OCI-LY3 (cell line): ENCODE results near the gene ALDH8A1.

Source experiments
- H2AFZ ChIP-seq: fragments of 200-600, 300-600 bp; shearing (Covaris generic); 2 replicates; pipeline ENCODE4 v1.6.0; 2014; ENCODE audit warnings: antibody characterized with exemption, low read depth, low read length
- H3K27ac ChIP-seq: fragments of 200-600, 300-600 bp; sonication (generic); 2 replicates; pipeline ENCODE4 v1.5.1; 2014; ENCODE audit warnings: mild to moderate bottlenecking, low read length, moderate library complexity, mixed read lengths
- H3K27me3 ChIP-seq: fragments of 200-600, 300-600 bp; sonication (generic); 2 replicates; pipeline ENCODE4 v1.6.1; 2014; ENCODE audit warnings: low read depth, low read length, mixed read lengths
- H3K36me3 ChIP-seq: fragments of 200-600, 300-600 bp; sonication (generic); replicated peaks from 2 replicates; pipeline ENCODE3; 2014; ENCODE audit warnings: low read depth, low read length, mixed read lengths
- H3K4me1 ChIP-seq: fragments of 300-600, 200-600 bp; sonication (generic); 2 replicates; pipeline ENCODE4 v1.6.1; 2014; ENCODE audit warnings: low read length, mixed read lengths
- H3K4me2 ChIP-seq: fragments of 200-600, 300-600 bp; sonication (generic); 2 replicates; pipeline ENCODE4 v1.6.1; 2014; ENCODE audit warnings: low read length, mixed read lengths
- H3K4me3 ChIP-seq: fragments of 300-600, 200-600 bp; sonication (generic); 2 replicates; pipeline ENCODE4 v1.5.1; 2014; ENCODE audit warnings: antibody characterized with exemption, mild to moderate bottlenecking, low read length, moderate library complexity
- H3K79me2 ChIP-seq: fragments of 300-600, 200-600 bp; shearing (Covaris generic); 2 replicates; pipeline ENCODE4 v1.6.1; 2014; ENCODE audit warnings: mild to moderate bottlenecking, low read length, mixed read lengths
- H3K9ac ChIP-seq: fragments of 300-600, 200-600 bp; shearing (Covaris generic); 2 replicates; pipeline ENCODE4 v1.6.0; 2014; ENCODE audit warnings: mild to moderate bottlenecking, low read length, moderate library complexity
- H3K9me3 ChIP-seq: fragments of 200-600, 300-600 bp; shearing (Covaris generic); 2 replicates; pipeline ENCODE4 v1.6.1; 2014; ENCODE audit warnings: low read length, mixed read lengths; ENCODE audit not compliant: insufficient read depth
- H4K20me1 ChIP-seq: fragments of 200-600, 300-600 bp; sonication (generic); 2 replicates; pipeline ENCODE4 v1.6.1; 2016; ENCODE audit warnings: low read length, mixed read lengths; ENCODE audit not compliant: insufficient read depth
- EZH2phosphoT487 ChIP-seq: fragments of 200-600 bp; shearing (Covaris generic); IDR thresholded peaks from 2 replicates; pipeline ENCODE4 v1.6.1; 2018; ENCODE audit warnings: antibody characterized with exemption, mixed run types, low read depth
- TF ChIP-seq, protein P1 (sequence below): fragments of 200-600, 300-600 bp; sonication (generic); IDR thresholded peaks from 2 replicates; pipeline ENCODE4 v1.5.1; 2014; ENCODE audit warnings: antibody characterized with exemption, low read length, low read depth

ALDH8A1 gene

DNA sequence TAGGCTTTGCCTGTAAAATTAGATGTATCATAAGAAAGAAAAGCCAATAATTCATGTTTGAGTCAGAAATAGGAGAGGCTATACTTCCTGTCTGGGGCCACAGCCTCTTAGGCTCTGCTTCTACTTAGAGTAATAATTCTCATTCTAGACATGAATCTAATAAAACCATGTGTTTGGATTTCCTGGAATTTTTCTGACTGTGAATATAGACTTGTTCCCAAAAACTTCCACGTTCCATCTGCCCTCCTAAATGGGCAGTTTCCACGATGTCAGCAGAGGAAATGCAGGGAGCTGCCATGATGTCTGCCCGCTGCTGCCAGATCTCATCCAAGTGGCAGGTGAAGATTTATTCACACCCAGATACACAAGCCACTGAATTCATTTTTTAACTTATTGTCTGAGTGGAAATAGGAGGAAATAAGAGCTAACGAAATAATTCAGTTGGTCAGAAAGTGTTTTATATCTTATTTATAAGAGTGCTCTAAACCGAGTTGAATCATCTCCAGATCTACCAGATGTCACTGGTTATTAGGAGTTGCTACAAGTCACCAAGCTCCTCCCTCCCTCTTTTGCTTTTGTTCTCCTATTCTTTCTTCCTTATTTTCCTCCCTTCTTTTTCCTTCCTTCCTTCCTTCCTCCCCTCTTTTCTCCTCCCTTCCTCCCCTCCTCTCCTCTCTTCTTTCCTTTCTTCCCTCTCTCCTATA lies 69.3 kb downstream of the ALDH8A1 start:
- H3K27me3 ChIP-seq = no peaks in the 10 kb centered on the region
- no peak overlapping the region for H3K27ac ChIP-seq
- H3K9me3 ChIP-seq = no peaks in the 10 kb centered on the region; the same call in 1 of the 2 replicates
- H3K79me2 ChIP-seq = no peaks in the 10 kb centered on the region
- H3K9ac ChIP-seq = no peak overlapping the region
- H3K4me2 ChIP-seq = no peak overlapping the region
- no peaks in the 10 kb centered on the region for H3K4me1 ChIP-seq
- no peak overlapping the region for H3K4me3 ChIP-seq
- no peaks in the 10 kb centered on the region for H4K20me1 ChIP-seq
- no peak overlapping the region for H2AFZ ChIP-seq
- TF ChIP-seq, protein P1, sequence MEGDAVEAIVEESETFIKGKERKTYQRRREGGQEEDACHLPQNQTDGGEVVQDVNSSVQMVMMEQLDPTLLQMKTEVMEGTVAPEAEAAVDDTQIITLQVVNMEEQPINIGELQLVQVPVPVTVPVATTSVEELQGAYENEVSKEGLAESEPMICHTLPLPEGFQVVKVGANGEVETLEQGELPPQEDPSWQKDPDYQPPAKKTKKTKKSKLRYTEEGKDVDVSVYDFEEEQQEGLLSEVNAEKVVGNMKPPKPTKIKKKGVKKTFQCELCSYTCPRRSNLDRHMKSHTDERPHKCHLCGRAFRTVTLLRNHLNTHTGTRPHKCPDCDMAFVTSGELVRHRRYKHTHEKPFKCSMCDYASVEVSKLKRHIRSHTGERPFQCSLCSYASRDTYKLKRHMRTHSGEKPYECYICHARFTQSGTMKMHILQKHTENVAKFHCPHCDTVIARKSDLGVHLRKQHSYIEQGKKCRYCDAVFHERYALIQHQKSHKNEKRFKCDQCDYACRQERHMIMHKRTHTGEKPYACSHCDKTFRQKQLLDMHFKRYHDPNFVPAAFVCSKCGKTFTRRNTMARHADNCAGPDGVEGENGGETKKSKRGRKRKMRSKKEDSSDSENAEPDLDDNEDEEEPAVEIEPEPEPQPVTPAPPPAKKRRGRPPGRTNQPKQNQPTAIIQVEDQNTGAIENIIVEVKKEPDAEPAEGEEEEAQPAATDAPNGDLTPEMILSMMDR = no peak
- no peak for TF ChIP-seq EZH2phosphoT487
- no peaks in the 10 kb centered on the region for H3K36me3 ChIP-seq

DNA sequence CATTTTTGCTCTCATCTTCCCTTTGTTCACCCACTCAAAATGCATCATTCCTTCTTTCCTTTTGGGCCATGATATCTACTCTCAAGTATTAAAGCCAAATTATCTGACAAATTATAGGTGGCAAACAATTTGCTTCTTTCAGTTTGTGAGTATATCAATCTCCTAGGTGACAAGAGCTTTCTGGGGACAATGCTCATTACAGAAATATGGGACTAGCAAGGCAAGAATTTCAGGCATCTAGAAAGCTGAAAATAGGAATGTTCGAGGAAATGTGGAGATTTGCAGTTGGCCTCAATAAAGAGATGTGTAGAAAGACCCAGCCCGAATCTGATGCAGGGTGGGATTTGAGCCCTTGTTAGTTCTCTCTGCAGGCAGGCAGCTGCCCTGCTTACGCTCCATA lies 71.8 kb downstream of the ALDH8A1 start:
- Histone ChIP-seq H3K27ac (no peak overlapping the region), H3K36me3 (no peaks in the 10 kb centered on the region), H3K4me2 (no peak overlapping the region), H4K20me1 (no peaks in the 10 kb centered on the region), H3K9ac (no peak overlapping the region), H3K4me1 (no peaks in the 10 kb centered on the region), H3K27me3 (no peaks in the 10 kb centered on the region), H3K4me3 (no peak overlapping the region), H3K9me3 (no peaks in the 10 kb centered on the region; the same call in 1 of the 2 replicates), H2AFZ (no peak overlapping the region), H3K79me2 (no peaks in the 10 kb centered on the region)
- TF ChIP-seq, protein P1 = no peak
- TF ChIP-seq EZH2phosphoT487 = no peak

DNA sequence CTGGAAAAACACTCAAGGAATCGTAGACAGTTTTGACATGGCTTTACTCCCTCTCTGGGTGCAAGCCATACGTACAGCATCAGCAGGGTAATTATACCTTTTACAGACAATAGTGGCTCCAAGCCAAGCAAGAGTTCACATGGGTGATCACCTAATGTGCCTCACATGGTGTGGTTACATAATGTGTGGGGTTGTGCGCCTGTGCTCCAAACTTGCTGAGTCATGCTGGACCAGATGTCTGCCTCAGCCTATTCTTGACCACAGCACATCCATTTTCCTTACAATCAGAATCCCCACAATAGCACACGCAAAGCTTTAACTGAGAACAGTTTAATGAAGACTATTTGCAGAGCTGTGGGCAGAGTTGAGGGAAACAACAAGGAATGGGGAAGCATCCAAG lies 74.5 kb downstream of the ALDH8A1 start:
- H3K4me2 ChIP-seq = no peak overlapping the region
- TF ChIP-seq, protein P1 = no peak
- TF ChIP-seq EZH2phosphoT487 = no peak
- no peaks in the 10 kb centered on the region for H3K36me3 ChIP-seq
- no peaks in the 10 kb centered on the region for H4K20me1 ChIP-seq
- no peaks in the 10 kb centered on the region for H3K27me3 ChIP-seq
- H3K79me2 ChIP-seq = no peaks in the 10 kb centered on the region
- no peak overlapping the region for H2AFZ ChIP-seq
- no peak overlapping the region for H3K4me3 ChIP-seq
- no peak overlapping the region for H3K27ac ChIP-seq
- H3K9ac ChIP-seq = no peak overlapping the region
- H3K9me3 ChIP-seq = no peaks in the 10 kb centered on the region; the same call in 1 of the 2 replicates
- H3K4me1 ChIP-seq = peaks cover 10% of the 10 kb centered on the region

DNA sequence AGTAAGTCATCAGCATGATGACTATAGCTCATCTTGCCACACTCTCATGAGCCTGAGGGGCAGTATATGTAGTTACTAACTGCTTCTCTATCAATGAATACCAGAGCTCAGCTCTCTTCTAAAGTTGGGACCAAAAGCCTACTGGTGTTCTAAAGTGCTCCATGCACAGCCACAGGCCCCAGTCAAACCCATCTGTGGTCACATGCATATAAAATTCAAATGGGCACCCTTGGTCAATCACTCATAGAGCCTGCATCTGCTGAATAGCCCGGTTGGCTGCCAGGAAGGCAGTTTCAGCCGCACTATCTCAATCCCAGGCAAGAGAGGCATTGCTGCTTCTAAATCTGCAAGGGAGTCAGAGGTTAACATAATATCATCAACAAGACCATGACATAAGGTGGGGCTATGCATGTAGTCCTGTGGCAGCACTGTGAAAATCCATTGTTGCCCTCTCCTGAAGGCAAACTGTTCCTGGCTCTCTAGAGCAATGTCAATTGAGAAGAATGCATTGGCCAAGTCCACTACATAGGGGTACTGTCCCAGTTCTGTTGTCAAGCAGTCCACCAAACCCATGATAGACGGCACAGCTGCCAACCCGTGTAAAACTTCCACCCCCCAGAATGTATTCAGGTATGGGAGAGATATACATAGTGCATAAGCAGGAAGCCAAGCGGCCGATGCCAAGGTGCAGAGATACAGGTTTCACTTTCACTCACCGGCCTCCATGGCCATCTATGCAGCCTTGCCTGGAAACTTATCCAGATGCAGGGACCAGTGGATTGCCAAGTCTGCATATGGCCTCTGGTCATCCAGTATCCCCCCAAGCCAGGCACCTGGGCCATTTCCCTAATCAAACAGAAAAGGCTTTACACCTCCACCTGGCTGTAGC lies 76.2 kb downstream of the ALDH8A1 start:
- H2AFZ ChIP-seq = no peak overlapping the region

More for the DNA sequence above, 76.2 kb downstream of the ALDH8A1 start:
- H4K20me1 ChIP-seq = no peaks in the 10 kb centered on the region
- no peak overlapping the region for H3K27ac ChIP-seq
- peaks cover 15% of the 10 kb centered on the region for H3K4me1 ChIP-seq
- TF ChIP-seq, protein P1 = no peak
- TF ChIP-seq EZH2phosphoT487 = no peak
- H3K9ac ChIP-seq = no peak overlapping the region
- H3K27me3 ChIP-seq = no peaks in the 10 kb centered on the region
- no peaks in the 10 kb centered on the region for H3K79me2 ChIP-seq
- no peaks in the 10 kb centered on the region; the same call in 1 of the 2 replicates for H3K9me3 ChIP-seq
- H3K4me3 ChIP-seq = no peak overlapping the region
- no peaks in the 10 kb centered on the region for H3K36me3 ChIP-seq
- no peak overlapping the region for H3K4me2 ChIP-seq
